Keratinocyte (primary cell): Measurements from ENCODE around the gene SDF4. TPM values are rescaled to one million over a fixed set of nuclear protein-coding genes. Genes with fewer than 3 reads are reported as not detected.

Experiments
- DNase-seq: peaks from one replicate; pipeline ENCODE4 v3.0.0-alpha.2; 2011; ENCODE audit warnings: low read depth, missing footprints, low spot score
- FAIRE-seq: peaks from 2 replicates; lab custom pipeline; 2011; peaks lifted over from hg19 to GRCh38; lab: Jason Lieb, UNC
- H2AFZ ChIP-seq: 2 replicates; pipeline ENCODE4 v1.6.0; 2012; ENCODE audit warnings: low read length, control low read depth, inconsistent platforms; ENCODE audit not compliant: control insufficient read depth
- H3K27ac ChIP-seq: 2 replicates; pipeline ENCODE4 v1.5.1; 2011; ENCODE audit warnings: low read length; ENCODE audit not compliant: control insufficient read depth, insufficient read depth
- H3K27me3 ChIP-seq: 3 replicates; pipeline ENCODE4 v1.6.0; 2011; ENCODE audit warnings: low read length; ENCODE audit not compliant: control insufficient read depth, insufficient read depth; ENCODE audit errors: extremely low read depth
- H3K36me3 ChIP-seq, 2 experiments: 2 replicates in 1 of 2; 3 replicates in 1 of 2; pipeline ENCODE4 v1.5.1; 2011; ENCODE audit warnings: low read length in 2 of 2, mild to moderate bottlenecking in 1 of 2; ENCODE audit not compliant: control insufficient read depth in 2 of 2, insufficient read depth in 2 of 2; ENCODE audit errors: extremely low read depth in 1 of 2
- H3K4me1 ChIP-seq: 3 replicates; pipeline ENCODE4 v1.5.1; 2011; ENCODE audit warnings: low read length; ENCODE audit not compliant: control insufficient read depth, insufficient read depth; ENCODE audit errors: extremely low read depth
- H3K4me2 ChIP-seq: 3 replicates; pipeline ENCODE4 v1.6.0; 2011; ENCODE audit warnings: low read depth, low read length; ENCODE audit not compliant: control insufficient read depth, insufficient read depth; ENCODE audit errors: extremely low read depth
- H3K4me3 ChIP-seq, 3 experiments: fragments of 200-600 bp in 1 of 3; sonication (generic) in 1 of 3; 2 replicates in 2 of 3; 3 replicates in 1 of 3; pipeline ENCODE4 v1.5.1; 2011 to 2016; ENCODE audit warnings: low read length in 3 of 3, mild to moderate bottlenecking in 3 of 3, control low read depth in 2 of 3, inconsistent platforms in 1 of 3, low read depth in 1 of 3, mixed read lengths in 1 of 3, mixed run types in 1 of 3, moderate library complexity in 1 of 3; ENCODE audit not compliant: control insufficient read depth in 2 of 3, insufficient read depth in 2 of 3; ENCODE audit errors: extremely low read depth in 1 of 3
- H3K79me2 ChIP-seq: 2 replicates; pipeline ENCODE4 v1.6.0; 2012; ENCODE audit warnings: low read length; ENCODE audit not compliant: control insufficient read depth, insufficient read depth
- H3K9ac ChIP-seq: 3 replicates; pipeline ENCODE4 v1.6.0; 2011; ENCODE audit warnings: low read length; ENCODE audit not compliant: control insufficient read depth, insufficient read depth; ENCODE audit errors: extremely low read depth
- H3K9me1 ChIP-seq: 3 replicates; pipeline ENCODE4 v1.6.0; 2011; ENCODE audit warnings: low read length; ENCODE audit not compliant: control insufficient read depth, insufficient read depth; ENCODE audit errors: extremely low read depth
- H3K9me3 ChIP-seq: 2 replicates; pipeline ENCODE4 v1.5.1; 2012; ENCODE audit warnings: low read depth, low read length; ENCODE audit not compliant: control insufficient read depth
- H4K20me1 ChIP-seq: 3 replicates; pipeline ENCODE4 v1.6.0; 2011; ENCODE audit warnings: low read length; ENCODE audit not compliant: control insufficient read depth, insufficient read depth; ENCODE audit errors: extremely low read depth
- CTCF ChIP-seq, 3 experiments: IDR thresholded peaks in 1 of 3; conservative IDR thresholded peaks in 1 of 3; optimal IDR thresholded peaks in 1 of 3; 2 replicates in 2 of 3; 3 replicates in 1 of 3; pipeline versions ENCODE3 to v1.5.1; 2011; ENCODE audit warnings: low read length in 3 of 3, mild to moderate bottlenecking in 3 of 3, moderate library complexity in 2 of 3, control low read depth in 1 of 3, inconsistent platforms in 1 of 3; ENCODE audit not compliant: insufficient read depth in 2 of 3; ENCODE audit errors: extremely low read depth in 1 of 3
- EZH2 ChIP-seq: IDR thresholded peaks from one replicate; pipeline ENCODE4 v1.6.1; 2012; ENCODE audit warnings: inconsistent platforms, mild to moderate bottlenecking, low read length, moderate library complexity
- dilution Hi-C: fragments of 300-500 bp; cut with MboI; formaldehyde crosslinking; loops from one replicate; pipeline ENCODE4 v1.7.0; 2020; ENCODE audit warnings: low sequenced_read_pairs; ENCODE audit not compliant: extremely low pct_ligation_motif_present
- polyA plus RNA-seq, 5 experiments: library from polyadenylated mRNA; depleted of rRNA in 3 of 5; stranded (reverse) in 3 of 5; stranded (forward) in 1 of 5; unstranded in 1 of 5; fragments of >200 nt; gene quantifications; 1 replicate in 1 of 5; 2 replicates in 3 of 5; 3 replicates in 1 of 5; pipeline versions ENCODE4 v1.2.1 to v1.2.3, GENCODE V29; 2011 to 2012; ENCODE audit warnings: missing spikeins in 2 of 5, low read depth in 1 of 5, low replicate concordance in 1 of 5

SDF4 gene
- polyA plus RNA-seq, 1 donor (not counting 4 experiments of a cell fraction or from before 2014, with no cell fraction given), result 66.3 TPM

- H3K4me2 ChIP-seq, result no peak overlapping the region
These were observed 2.5 kb upstream of the SDF4 start for GRCh38 chr1:1234180-1234808.

GRCh38 chr1:1233567-1233892 is 1.7 kb upstream of the SDF4 start:
- Histone ChIP-seq H3K9ac (no peak overlapping the region), H3K4me3 (no peak overlapping the region), H3K4me2 (no peak overlapping the region), H4K20me1 (no peaks in the 10 kb centered on the region), H3K9me3 (peaks cover 4% of the 10 kb centered on the region), H3K79me2 (peaks cover 47% of the 10 kb centered on the region), H3K36me3 (peaks cover 4 to 18% of the 10 kb centered on the region in 2 experiments), H3K4me1 (peaks cover 17% of the 10 kb centered on the region), H3K9me1 (no peaks in the 10 kb centered on the region), H3K27ac (no peak overlapping the region), H2AFZ (no peak overlapping the region), H3K27me3 (no peaks in the 10 kb centered on the region)
- TF ChIP-seq EZH2 (no peak), CTCF (optimal IDR thresholded peaks at IDR 0.05 in 1 of 3, IDR thresholded peaks at IDR 0.05 in 1 of 3, conservative IDR thresholded peaks at IDR 0.05 in 1 of 3; ENCODE audit: extremely low read depth in 1 of 3, insufficient read depth in 2 of 3, low read length in 3 of 3) (no peak)
- DNase-seq (no peak), FAIRE-seq (peak; percentile 26)
- dilution Hi-C loops, result no loop called here

More at GRCh38 chr1:1234180-1234808, 2.5 kb upstream of the SDF4 start:
- Histone ChIP-seq H3K27ac (no peak overlapping the region), H3K9ac (no peak overlapping the region), H3K27me3 (no peaks in the 10 kb centered on the region), H3K4me3 (no peak overlapping the region), H3K36me3 (peaks cover 0 to 12% of the 10 kb centered on the region in 2 experiments), H3K9me3 (peaks cover 4% of the 10 kb centered on the region), H3K9me1 (no peaks in the 10 kb centered on the region), H3K4me1 (peaks cover 21% of the 10 kb centered on the region), H2AFZ (no peak overlapping the region), H3K79me2 (peaks cover 40% of the 10 kb centered on the region), H4K20me1 (no peaks in the 10 kb centered on the region)
- dilution Hi-C loops, result no loop called here
- DNase-seq, result no peak
- no peak for TF ChIP-seq CTCF (optimal IDR thresholded peaks at IDR 0.05 in 1 of 3, IDR thresholded peaks at IDR 0.05 in 1 of 3, conservative IDR thresholded peaks at IDR 0.05 in 1 of 3; ENCODE audit: extremely low read depth in 1 of 3, insufficient read depth in 2 of 3, low read length in 3 of 3)
- no peak for TF ChIP-seq EZH2
- no peak for FAIRE-seq
